Epithelial cell of proximal tubule (primary cell): ENCODE data around the gene ITGB2. TPM values are rescaled to one million over a fixed set of nuclear protein-coding genes. Genes with fewer than 3 reads are reported as not detected.

Experiments
- DNase-seq: peaks from one replicate; pipeline ENCODE4 v3.0.0-alpha.2; 2011; ENCODE audit warnings: low read depth
- H3K4me3 ChIP-seq: 2 replicates; pipeline ENCODE4 v1.5.1; 2011; ENCODE audit warnings: low read depth, mild to moderate bottlenecking, low read length
- CTCF ChIP-seq: conservative IDR thresholded peaks from 2 replicates; pipeline ENCODE4 v1.5.1; 2012; ENCODE audit warnings: low read depth, mild to moderate bottlenecking, low read length
- total RNA-seq: library from RNA; depleted of rRNA; stranded (reverse); fragments of >200 nt; gene quantifications from 2 replicates; pipeline ENCODE4 v1.2.3, GENCODE V29; 2015

Gene ITGB2
- total RNA-seq, 1 donor from 2014 or later, result 3.0 TPM

GRCh38 chr21:44927587-44928461 lies 7.1 kb upstream of the ITGB2 start:
- peak; percentile 50 for DNase-seq
- TF ChIP-seq CTCF, result peak; percentile 30
- H3K4me3 ChIP-seq, result peak overlapping the region; percentile 32

- no peak for TF ChIP-seq CTCF
- no peak for DNase-seq
- no peak overlapping the region for H3K4me3 ChIP-seq
These were observed 6.5 kb upstream of the ITGB2 start for GRCh38 chr21:44927259-44927586.

GRCh38 chr21:44926331-44927101 lies 5.8 kb upstream of the ITGB2 start:
- DNase-seq, result no peak
- no peak overlapping the region for H3K4me3 ChIP-seq
- no peak for TF ChIP-seq CTCF

- no peak overlapping the region for H3K4me3 ChIP-seq
- DNase-seq, result no peak
These were observed 4.7 kb upstream of the ITGB2 start for GRCh38 chr21:44925378-44925755.

GRCh38 chr21:44924606-44925377 lies 4.1 kb upstream of the ITGB2 start:
- no peak for TF ChIP-seq CTCF
- H3K4me3 ChIP-seq, result no peak overlapping the region
- DNase-seq, result no peak

More at GRCh38 chr21:44925378-44925755, 4.7 kb upstream of the ITGB2 start:
- TF ChIP-seq CTCF, result no peak

GRCh38 chr21:44923480-44924084 lies 2.9 kb upstream of the ITGB2 start:
- TF ChIP-seq CTCF, result no peak
- no peak overlapping the region for H3K4me3 ChIP-seq
- no peak for DNase-seq
